CD4-positive, CD25-positive, alpha-beta regulatory T cell (primary cell): ENCODE data around the gene BORA. TPM values are rescaled to one million over a fixed set of nuclear protein-coding genes. Genes with fewer than 3 reads are reported as not detected.

ENCODE experiments used
- ATAC-seq, 2 donors: fragments of 150-1000 bp; cut with Tn5 transposase; one replicate each; pipeline ENCODE4 v1.10.0; 2021; ENCODE audit warnings: low read depth in 2 of 2, moderate number of reproducible peaks in 2 of 2, moderate library complexity in 1 of 2
- DNase-seq, 3 donors: peaks; one replicate each; pipeline versions ENCODE4 v3.0.0 to v3.0.0-alpha.2; 2012 to 2022; ENCODE audit warnings: mixed read lengths in 1 of 3
- H3K27ac ChIP-seq: one replicate; pipeline ENCODE4 v1.7.0; 2013; ENCODE audit warnings: mild to moderate bottlenecking, low read length; ENCODE audit not compliant: insufficient read depth, poor library complexity, severe bottlenecking
- H3K27me3 ChIP-seq: one replicate; pipeline ENCODE4 v1.7.0; 2013; ENCODE audit warnings: low read length; ENCODE audit not compliant: control insufficient read depth, insufficient read depth
- H3K36me3 ChIP-seq: one replicate; pipeline ENCODE4 v1.7.0; 2013; ENCODE audit warnings: mild to moderate bottlenecking, low read length, moderate library complexity; ENCODE audit not compliant: control insufficient read depth, insufficient read depth
- H3K4me1 ChIP-seq: 2 replicates; pipeline ENCODE4 v1.7.0; 2013; ENCODE audit warnings: mild to moderate bottlenecking, low read length; ENCODE audit not compliant: insufficient read depth, control insufficient read depth, poor library complexity, severe bottlenecking
- H3K4me3 ChIP-seq: one replicate; pipeline ENCODE4 v1.7.0; 2013; ENCODE audit warnings: low read depth, mild to moderate bottlenecking, low read length, moderate library complexity
- H3K9me3 ChIP-seq, 2 experiments: 1 replicate in 1 of 2; 2 replicates in 1 of 2; pipeline ENCODE4 v1.7.0; 2013; ENCODE audit warnings: low read length in 2 of 2, mild to moderate bottlenecking in 1 of 2, moderate library complexity in 1 of 2; ENCODE audit not compliant: control insufficient read depth in 2 of 2
- H3K27ac Mint-ChIP-seq, 3 donors: one replicate each; pipeline ENCODE4 v1.8.0; 2020 to 2022; ENCODE audit warnings: mild to moderate bottlenecking in 3 of 3, mixed read lengths in 3 of 3, moderate library complexity in 2 of 3
- H3K27me3 Mint-ChIP-seq: one replicate; pipeline ENCODE4 v1.8.0; 2022; ENCODE audit warnings: mild to moderate bottlenecking, mixed read lengths
- H3K36me3 Mint-ChIP-seq: one replicate; pipeline ENCODE4 v1.8.0; 2020; ENCODE audit warnings: mixed read lengths
- H3K4me1 Mint-ChIP-seq, 4 donors: one replicate each; pipeline ENCODE4 v1.8.0; 2020 to 2022; ENCODE audit warnings: mixed read lengths in 4 of 4, mild to moderate bottlenecking in 1 of 4
- H3K4me3 Mint-ChIP-seq, 4 donors: one replicate each; pipeline ENCODE4 v1.8.0; 2020 to 2022; ENCODE audit warnings: mild to moderate bottlenecking in 4 of 4, mixed read lengths in 4 of 4, moderate library complexity in 3 of 4
- H3K9me3 Mint-ChIP-seq, 7 donors: one replicate each; pipeline ENCODE4 v1.8.0; 2020 to 2022; ENCODE audit warnings: mixed read lengths in 7 of 7, mild to moderate bottlenecking in 3 of 7, moderate library complexity in 2 of 7
- polyA plus RNA-seq, 4 donors: library from polyadenylated mRNA; unstranded; fragments of 300-500 nt; fragmentation: Illumina TruSeq; gene quantifications; one replicate each; pipeline ENCODE4 v1.2.3, GENCODE V29; 2021
- total RNA-seq: library from RNA; stranded (reverse); gene quantifications from one replicate; pipeline ENCODE4 v1.2.3, GENCODE V29; 2022

Gene BORA
- total RNA-seq (7.0 TPM), polyA plus RNA-seq (10 to 100 TPM in 3 of 4 donors, 1 to 10 TPM in 1; 9.2 to 13.1 (median 11.4) TPM)

- H3K4me3 Mint-ChIP-seq = peak within 1 kb of the TSS; percentile 91 to 97 (median 96)
- Histone ChIP-seq H3K4me1 (peaks cover 41% of the 10 kb centered on the region), H3K4me3 (peak within 1 kb of the TSS; percentile 93), H3K27ac (peak within 1 kb of the TSS; percentile 73), H3K9me3 (no peaks in the 10 kb centered on the region), H3K27me3 (no peaks in the 10 kb centered on the region), H3K36me3 (peaks cover 2% of the 10 kb centered on the region)
- DNase-seq = peak; percentile 90 to 99 (median 96)
- ATAC-seq = peak; percentile 96
- H3K4me1 Mint-ChIP-seq = peaks cover 40 to 68% (median 55%) of the 10 kb centered on the region in 4 donors
- no peaks in the 10 kb centered on the region for H3K9me3 Mint-ChIP-seq
- H3K27me3 Mint-ChIP-seq = no peaks in the 10 kb centered on the region
- peak within 1 kb of the TSS; percentile 89 to 92 (median 90) for H3K27ac Mint-ChIP-seq
- peaks cover 17% of the 10 kb centered on the region for H3K36me3 Mint-ChIP-seq
Observed at GRCh38 chr13:72727417-72728289, at the start of gene BORA, which contains the start of gene MZT1. Gene BORA (plus strand): TSS chr13:72727923. CDS start chr13:72728941, 1,018 bp downstream. Gene MZT1 (minus strand): TSS chr13:72727629. CDS start chr13:72727602, 27 bp downstream.

- H3K27me3 ChIP-seq = no peaks in the 10 kb centered on the region
- no peak for ATAC-seq
- H3K9me3 Mint-ChIP-seq = peaks cover 0 to 7% (median 0%) of the 10 kb centered on the region in 7 donors
- no peaks in the 10 kb centered on the region for H3K4me1 Mint-ChIP-seq
- H3K4me1 ChIP-seq = no peaks in the 10 kb centered on the region
- H3K27me3 Mint-ChIP-seq = no peaks in the 10 kb centered on the region
- H3K9me3 ChIP-seq = no peaks in the 10 kb centered on the region
- H3K4me3 Mint-ChIP-seq = no peak overlapping the region
- H3K27ac ChIP-seq = no peak overlapping the region
- no peaks in the 10 kb centered on the region for H3K36me3 Mint-ChIP-seq
- no peak overlapping the region for H3K27ac Mint-ChIP-seq
- no peak overlapping the region for H3K4me3 ChIP-seq
- no peaks in the 10 kb centered on the region for H3K36me3 ChIP-seq
- DNase-seq = no peak
Observed at GRCh38 chr13:72678312-72678711, 49.4 kb upstream of the BORA start.

- H3K9me3 Mint-ChIP-seq = no peaks in the 10 kb centered on the region
- H3K4me1 Mint-ChIP-seq = no peaks in the 10 kb centered on the region
- no peaks in the 10 kb centered on the region for H3K27me3 ChIP-seq
- no peaks in the 10 kb centered on the region for H3K9me3 ChIP-seq
- H3K36me3 ChIP-seq = no peaks in the 10 kb centered on the region
- no peak for ATAC-seq
- no peak for DNase-seq
- H3K4me3 Mint-ChIP-seq = no peak overlapping the region
- no peak overlapping the region for H3K4me3 ChIP-seq
- H3K27ac ChIP-seq = no peak overlapping the region
- H3K27ac Mint-ChIP-seq = no peak overlapping the region
- no peaks in the 10 kb centered on the region for H3K27me3 Mint-ChIP-seq
- H3K4me1 ChIP-seq = no peaks in the 10 kb centered on the region
- H3K36me3 Mint-ChIP-seq = no peaks in the 10 kb centered on the region
Observed at GRCh38 chr13:72680353-72680752, 47.4 kb upstream of the BORA start.

- no peak for ATAC-seq
- Mint-ChIP-seq H3K27ac (no peak overlapping the region), H3K27me3 (peaks cover 10% of the 10 kb centered on the region), H3K4me1 (no peaks in the 10 kb centered on the region), H3K4me3 (no peak overlapping the region), H3K9me3 (peaks cover 0 to 5% (median 0%) of the 10 kb centered on the region in 7 donors), H3K36me3 (no peaks in the 10 kb centered on the region)
- H3K4me1 ChIP-seq = no peaks in the 10 kb centered on the region
- peaks cover 5% of the 10 kb centered on the region for H3K27me3 ChIP-seq
- H3K4me3 ChIP-seq = no peak overlapping the region
- no peaks in the 10 kb centered on the region for H3K36me3 ChIP-seq
- no peaks in the 10 kb centered on the region for H3K9me3 ChIP-seq
- no peak overlapping the region for H3K27ac ChIP-seq
- no peak for DNase-seq
Observed at GRCh38 chr13:72686766-72687165, 41.0 kb upstream of the BORA start.

- no peaks in the 10 kb centered on the region for H3K9me3 ChIP-seq
- Mint-ChIP-seq H3K4me1 (no peaks in the 10 kb centered on the region), H3K27me3 (peaks cover 11% of the 10 kb centered on the region), H3K9me3 (peaks cover 0 to 8% (median 0%) of the 10 kb centered on the region in 7 donors), H3K27ac (no peak overlapping the region), H3K36me3 (no peaks in the 10 kb centered on the region), H3K4me3 (no peak overlapping the region)
- no peak overlapping the region for H3K4me3 ChIP-seq
- H3K36me3 ChIP-seq = no peaks in the 10 kb centered on the region
- peaks cover 5% of the 10 kb centered on the region for H3K27me3 ChIP-seq
- H3K27ac ChIP-seq = no peak overlapping the region
- no peak for DNase-seq
- no peak for ATAC-seq
- H3K4me1 ChIP-seq = no peaks in the 10 kb centered on the region
Observed at GRCh38 chr13:72689181-72689696, 38.5 kb upstream of the BORA start.

GRCh38 chr13:72692884-72693514, 34.7 kb upstream of the BORA start:
- Mint-ChIP-seq H3K9me3 (peaks cover 0 to 8% (median 0%) of the 10 kb centered on the region in 7 donors), H3K27me3 (peaks cover 20% of the 10 kb centered on the region), H3K4me1 (no peaks in the 10 kb centered on the region), H3K4me3 (no peak overlapping the region), H3K27ac (no peak overlapping the region), H3K36me3 (no peaks in the 10 kb centered on the region)
- no peak overlapping the region for H3K4me3 ChIP-seq
- H3K27me3 ChIP-seq = peaks cover 5% of the 10 kb centered on the region
- H3K9me3 ChIP-seq = no peaks in the 10 kb centered on the region
- H3K27ac ChIP-seq = no peak overlapping the region
- no peak for DNase-seq
- H3K4me1 ChIP-seq = no peaks in the 10 kb centered on the region
- no peaks in the 10 kb centered on the region for H3K36me3 ChIP-seq
- no peak for ATAC-seq

- H3K27me3 Mint-ChIP-seq = peaks cover 20% of the 10 kb centered on the region
- peaks cover 3% of the 10 kb centered on the region for H3K27me3 ChIP-seq
- H3K9me3 Mint-ChIP-seq = peaks cover 0 to 8% (median 0%) of the 10 kb centered on the region in 7 donors
- H3K27ac ChIP-seq = no peak overlapping the region
- H3K4me3 ChIP-seq = no peak overlapping the region
- H3K9me3 ChIP-seq = no peaks in the 10 kb centered on the region
- H3K27ac Mint-ChIP-seq = no peak overlapping the region
- no peaks in the 10 kb centered on the region for H3K4me1 Mint-ChIP-seq
- ATAC-seq = no peak
- H3K36me3 Mint-ChIP-seq = no peaks in the 10 kb centered on the region
- no peaks in the 10 kb centered on the region for H3K36me3 ChIP-seq
- no peak for DNase-seq
- no peak overlapping the region for H3K4me3 Mint-ChIP-seq
- no peaks in the 10 kb centered on the region for H3K4me1 ChIP-seq
Observed at GRCh38 chr13:72693832-72694231, 33.9 kb upstream of the BORA start.
